Lower lobe of right lung (tissue), 2 donors: ENCODE data around the gene MTHFD1L. TPM values are rescaled to one million over a fixed set of nuclear protein-coding genes. Genes with fewer than 3 reads are reported as not detected.

Source experiments
- ATAC-seq, 2 donors: fragments of 200-7000 bp; cut with Tn5 transposase; one replicate each; pipeline ENCODE4 v1.9.1; 2020 to 2022; ENCODE audit warnings: mild to moderate bottlenecking in 2 of 2, moderate library complexity in 2 of 2
- DNase-seq: peaks from one replicate; pipeline ENCODE4 v3.0.0-alpha.2; 2020
- H3K27ac ChIP-seq: fragments of 200-600 bp; one replicate; pipeline ENCODE4 v1.8.0; 2022
- H3K27me3 ChIP-seq: fragments of 200-600 bp; one replicate; pipeline ENCODE4 v1.8.0; 2022; ENCODE audit warnings: low read depth
- H3K36me3 ChIP-seq: fragments of 200-600 bp; one replicate; pipeline ENCODE4 v1.8.0; 2022; ENCODE audit warnings: mild to moderate bottlenecking
- H3K4me1 ChIP-seq: fragments of 200-600 bp; one replicate; pipeline ENCODE4 v1.8.0; 2022
- H3K4me3 ChIP-seq: fragments of 200-600 bp; one replicate; pipeline ENCODE4 v1.8.0; 2022; ENCODE audit warnings: mild to moderate bottlenecking
- H3K9me3 ChIP-seq: fragments of 200-600 bp; one replicate; pipeline ENCODE4 v1.8.0; 2022
- CTCF ChIP-seq: fragments of 200-600 bp; IDR thresholded peaks from one replicate; pipeline ENCODE4 v1.8.0; 2022; ENCODE audit warnings: antibody characterized with exemption, mild to moderate bottlenecking
- intact Hi-C: fragments of 100-400 bp; cut with DNase I; formaldehyde crosslinking; loops from one replicate; pipeline ENCODE4 v1.11.0; 2022
- total RNA-seq: library from RNA; stranded (reverse); fragmentation: NEBNext Ultra II Directional; extraction: Animal tissue kit (Norgen Biotek cat#: 25700); gene quantifications from one replicate; pipeline ENCODE4 v1.2.1, GENCODE V29; 2021
- donor health status: DM: no; HTN: yes; CAD: no; lungs with severe emphysema.

MTHFD1L gene
- total RNA-seq, 1 donor from 2014 or later = 22.1 TPM

DNA sequence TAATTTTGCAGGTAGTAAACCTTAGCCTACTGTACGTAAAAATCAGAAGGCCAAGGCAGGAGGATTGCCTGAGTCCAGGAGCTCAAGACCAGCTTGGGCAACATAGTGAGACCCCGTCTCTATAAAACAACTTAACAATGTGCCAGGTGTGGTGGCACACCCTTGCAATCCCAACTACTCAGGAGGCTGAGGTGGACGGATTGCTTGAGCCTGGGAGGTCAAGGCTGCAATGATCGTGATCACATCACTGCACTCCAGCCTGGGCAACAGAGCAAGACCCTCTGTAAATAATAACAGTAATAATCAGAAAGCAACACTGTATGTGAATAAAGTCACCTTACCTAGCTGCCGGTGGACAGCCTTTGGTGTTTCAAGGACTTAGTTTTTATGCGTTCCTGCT lies 48.9 kb downstream of the MTHFD1L start:
- no peak overlapping the region for H3K27ac ChIP-seq
- intact Hi-C loops = no loop called here
- ATAC-seq = no peak

DNA sequence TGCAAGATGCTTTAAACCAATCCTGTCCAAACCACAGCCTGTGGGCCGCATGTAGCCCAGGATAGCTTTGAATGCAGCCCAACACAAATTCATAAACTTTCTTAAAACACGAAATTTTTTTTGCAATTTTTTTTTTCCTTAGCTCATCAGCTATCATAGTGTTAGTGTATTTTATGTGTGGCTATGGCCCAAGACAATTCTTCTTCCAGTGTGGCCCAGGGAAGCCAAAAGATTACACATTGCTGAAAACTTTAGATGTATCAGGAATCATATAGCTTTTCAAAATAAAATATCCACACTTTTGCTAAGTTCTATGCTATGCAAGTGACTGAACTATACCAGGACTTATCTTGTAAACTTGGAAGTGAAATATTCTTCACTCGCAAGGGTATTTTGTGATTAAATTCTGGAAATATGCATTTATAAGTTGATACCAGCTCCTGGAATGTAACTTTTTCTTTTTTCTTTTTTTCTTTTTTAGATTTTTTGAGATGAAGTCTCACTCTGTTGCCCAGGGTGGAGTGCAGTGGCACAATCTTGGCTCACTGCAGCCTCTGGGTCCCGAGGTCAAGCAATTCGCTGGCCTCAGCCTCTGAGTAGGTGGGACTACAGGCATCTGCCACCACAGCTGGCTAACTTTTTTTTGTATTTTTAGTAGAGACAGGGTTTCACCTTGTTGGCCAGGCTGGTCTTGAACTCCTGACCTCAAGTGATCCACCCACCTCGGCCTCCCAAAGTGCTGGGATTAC lies 49.8 kb downstream of the MTHFD1L start:
- no peak for TF ChIP-seq CTCF
- no peak for ATAC-seq
- Histone ChIP-seq H3K4me3 (no peak overlapping the region), H3K9me3 (no peaks in the 10 kb centered on the region), H3K4me1 (no peaks in the 10 kb centered on the region), H3K36me3 (no peaks in the 10 kb centered on the region), H3K27me3 (no peaks in the 10 kb centered on the region), H3K27ac (no peak overlapping the region)
- intact Hi-C loops = no loop called here
- no peak for DNase-seq

More for the DNA sequence above, 48.9 kb downstream of the MTHFD1L start:
- Histone ChIP-seq H3K36me3 (no peaks in the 10 kb centered on the region), H3K4me1 (no peaks in the 10 kb centered on the region), H3K4me3 (no peak overlapping the region), H3K9me3 (no peaks in the 10 kb centered on the region), H3K27me3 (no peaks in the 10 kb centered on the region)
- no peak for TF ChIP-seq CTCF
- no peak for DNase-seq

- intact Hi-C loops = no loop called here
Measured at GRCh38 chr6:150915880-150916265, 50.4 kb downstream of the MTHFD1L start.

GRCh38 chr6:150919938-150920337 lies 54.4 kb downstream of the MTHFD1L start:
- no peak for TF ChIP-seq CTCF
- ATAC-seq (no peak), DNase-seq (no peak)
- no peaks in the 10 kb centered on the region for H3K4me1 ChIP-seq
- no peaks in the 10 kb centered on the region for H3K27me3 ChIP-seq
- no peak overlapping the region for H3K27ac ChIP-seq
- H3K9me3 ChIP-seq = no peaks in the 10 kb centered on the region
- intact Hi-C loops = no loop called here
- peaks cover 7% of the 10 kb centered on the region for H3K36me3 ChIP-seq
- H3K4me3 ChIP-seq = no peak overlapping the region

More at GRCh38 chr6:150915880-150916265, 50.4 kb downstream of the MTHFD1L start:
- Histone ChIP-seq H3K27me3 (no peaks in the 10 kb centered on the region), H3K4me3 (no peak overlapping the region), H3K36me3 (no peaks in the 10 kb centered on the region), H3K4me1 (no peaks in the 10 kb centered on the region), H3K9me3 (no peaks in the 10 kb centered on the region), H3K27ac (no peak overlapping the region)
- DNase-seq (no peak), ATAC-seq (no peak)
- no peak for TF ChIP-seq CTCF

- no peaks in the 10 kb centered on the region for H3K9me3 ChIP-seq
- H3K27ac ChIP-seq = no peak overlapping the region
- DNase-seq (no peak), ATAC-seq (no peak)
- TF ChIP-seq CTCF = no peak
- H3K4me3 ChIP-seq = no peak overlapping the region
- H3K36me3 ChIP-seq = peaks cover 12% of the 10 kb centered on the region
- H3K4me1 ChIP-seq = no peaks in the 10 kb centered on the region
- intact Hi-C loops = no loop called here
- no peaks in the 10 kb centered on the region for H3K27me3 ChIP-seq
Measured at GRCh38 chr6:150922137-150922536, 56.6 kb downstream of the MTHFD1L start.
